Stimulated activated CD4-positive, alpha-beta T cell treated with anti-CD3 and anti-CD28 coated beads, Interleukin-15, amount 100 ng/mL, for 48 hours (primary cell): ENCODE results near the gene HS3ST6.
"Not testable (repeated sequence)": the region's sequence is repeated elsewhere in the genome, so short reads cannot be mapped to it uniquely, and the experiment has no call there.

Experiments
- DNase-seq, 2 donors: peaks; one replicate each; pipeline ENCODE4 v3.0.0-alpha.2; 2020; ENCODE audit warnings: low read depth in 2 of 2

Gene HS3ST6

GRCh38 chr16:1918351-1919326 lies at the start of gene HS3ST6:
HS3ST6 (minus strand) TSS chr16:1918415; CDS start chr16:1918323, 92 bp downstream.
- no peak for DNase-seq

- no peak for DNase-seq
Measured at GRCh38 chr16:1966460-1966859, 48.2 kb upstream of the HS3ST6 start, which contains the start of gene RNF151. RNF151 (plus strand) TSS chr16:1966856; CDS start chr16:1966882, 26 bp downstream.

- no peak for DNase-seq
Measured at GRCh38 chr16:1965396-1966001, 47.3 kb upstream of the HS3ST6 start.

- peak; percentile 97 to 98 for DNase-seq
Measured at GRCh38 chr16:1964506-1965395, 46.5 kb upstream of the HS3ST6 start, which contains the start of gene RPS2. RPS2 (minus strand) TSS chr16:1964826; CDS start chr16:1964625, 201 bp downstream.

- peak in 1 of 2 donors; percentile 22 for DNase-seq
Measured at GRCh38 chr16:1963806-1964505, 45.7 kb upstream of the HS3ST6 start.

GRCh38 chr16:1962161-1963153 lies 44.2 kb upstream of the HS3ST6 start:
- not testable (repeated sequence) for DNase-seq

GRCh38 chr16:1961651-1962067 lies 43.4 kb upstream of the HS3ST6 start:
- no peak for DNase-seq

GRCh38 chr16:1960665-1961630 lies 42.7 kb upstream of the HS3ST6 start:
- DNase-seq = peak in 1 of 2 donors; percentile 42

GRCh38 chr16:1959269-1960039 lies 41.2 kb upstream of the HS3ST6 start, which contains the start of gene NDUFB10:
NDUFB10 (plus strand) TSS chr16:1959538; CDS start chr16:1959625, 87 bp downstream.
- DNase-seq = peak; percentile 78 to 91

GRCh38 chr16:1958715-1959268 lies 40.6 kb upstream of the HS3ST6 start:
- no peak for DNase-seq

GRCh38 chr16:1958143-1958491 lies 39.9 kb upstream of the HS3ST6 start:
- DNase-seq = not testable (repeated sequence)

- not testable (repeated sequence) for DNase-seq
Measured at GRCh38 chr16:1957434-1958142, 39.4 kb upstream of the HS3ST6 start.

- DNase-seq = no peak
Measured at GRCh38 chr16:1953734-1954133, 35.5 kb upstream of the HS3ST6 start.

- DNase-seq = no peak
Measured at GRCh38 chr16:1950559-1950958, 32.3 kb upstream of the HS3ST6 start.

GRCh38 chr16:1950047-1950446 lies 31.8 kb upstream of the HS3ST6 start:
- DNase-seq = no peak

GRCh38 chr16:1949507-1949906 lies 31.3 kb upstream of the HS3ST6 start:
- no peak for DNase-seq

GRCh38 chr16:1947369-1947670 lies 29.1 kb upstream of the HS3ST6 start:
- DNase-seq = no peak
